HG03097 (cell line): ENCODE measurements around the gene SPZ1.
"Not testable (repeated sequence)": the region's sequence is repeated elsewhere in the genome, so short reads cannot be mapped to it uniquely, and the experiment has no call there.

ENCODE experiments used
- ATAC-seq: cut with Tn5 transposase; IDR thresholded peaks from one replicate; pipeline ENCODE4 v1.9.1; 2021; ENCODE audit not compliant: unreplicated experiment, low FRiP score

SPZ1 gene

GRCh38 chr5:80319702-80320101 lies at the start of gene SPZ1:
TSS of gene SPZ1 (plus strand) at chr5:80320002. CDS start at chr5:80320216, 214 bp downstream.
- ATAC-seq: no peak

GRCh38 chr5:80270543-80270942 lies 49.3 kb upstream of the SPZ1 start:
- ATAC-seq: not testable (repeated sequence)

GRCh38 chr5:80275347-80275746 lies 44.5 kb upstream of the SPZ1 start:
- no peak for ATAC-seq

GRCh38 chr5:80276186-80276585 lies 43.6 kb upstream of the SPZ1 start:
- no peak for ATAC-seq

GRCh38 chr5:80277191-80277590 lies 42.6 kb upstream of the SPZ1 start:
- ATAC-seq: no peak

- ATAC-seq: no peak
These were observed 37.7 kb upstream of the SPZ1 start for GRCh38 chr5:80282054-80282453.

- no peak for ATAC-seq
These were observed 36.4 kb upstream of the SPZ1 start for GRCh38 chr5:80283360-80283759.

GRCh38 chr5:80284720-80285119 lies 35.1 kb upstream of the SPZ1 start:
- ATAC-seq: no peak

GRCh38 chr5:80288177-80288576 lies 31.6 kb upstream of the SPZ1 start:
- ATAC-seq: no peak

GRCh38 chr5:80289320-80289719 lies 30.5 kb upstream of the SPZ1 start:
- no peak for ATAC-seq

- ATAC-seq: no peak
These were observed 28.0 kb upstream of the SPZ1 start for GRCh38 chr5:80291761-80292160.

- no peak for ATAC-seq
These were observed 23.7 kb upstream of the SPZ1 start for GRCh38 chr5:80296121-80296520.

- ATAC-seq: no peak
These were observed 20.2 kb upstream of the SPZ1 start for GRCh38 chr5:80299601-80300000.

- ATAC-seq: no peak
These were observed 19.7 kb upstream of the SPZ1 start for GRCh38 chr5:80300125-80300524.

GRCh38 chr5:80300796-80301195 lies 19.0 kb upstream of the SPZ1 start:
- not testable (repeated sequence) for ATAC-seq

- ATAC-seq: not testable (repeated sequence)
These were observed 18.5 kb upstream of the SPZ1 start for GRCh38 chr5:80301342-80301741.

GRCh38 chr5:80302636-80303035 lies 17.2 kb upstream of the SPZ1 start:
- ATAC-seq: no peak

GRCh38 chr5:80308526-80308925 lies 11.3 kb upstream of the SPZ1 start:
- ATAC-seq: no peak

GRCh38 chr5:80309871-80310665 lies 9.7 kb upstream of the SPZ1 start:
- ATAC-seq: no peak

- no peak for ATAC-seq
These were observed 4.6 kb upstream of the SPZ1 start for GRCh38 chr5:80315244-80315643.

- ATAC-seq: no peak
These were observed 1.6 kb upstream of the SPZ1 start for GRCh38 chr5:80318212-80318611.

GRCh38 chr5:80324912-80325311 lies 5.1 kb downstream of the SPZ1 start:
- ATAC-seq: no peak

- ATAC-seq: no peak
These were observed 6.7 kb downstream of the SPZ1 start for GRCh38 chr5:80326468-80326867.
